ENCODE measurements around the gene SHQ1.

DNA sequence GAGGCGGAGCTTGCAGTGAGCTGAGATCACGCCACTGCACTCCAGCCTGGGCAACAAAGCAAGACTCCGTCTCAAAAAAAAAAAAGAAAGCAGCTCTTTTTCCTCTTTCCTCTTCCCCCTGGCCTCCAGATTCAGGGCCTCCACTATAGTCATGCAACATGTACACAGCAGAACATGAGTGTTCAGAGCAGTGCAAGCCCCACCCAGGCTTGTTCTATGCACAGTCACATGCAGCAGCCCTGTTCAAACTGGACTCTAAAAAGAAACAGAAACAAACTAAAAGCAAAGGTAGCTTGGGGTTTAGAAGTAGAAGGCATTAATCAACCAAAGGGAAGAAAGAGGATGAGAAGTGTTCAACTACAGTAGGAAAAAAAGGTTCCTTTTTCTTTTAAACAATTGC, 11.8 kb downstream of the SHQ1 start:
- TF ChIP-seq, protein P1, sequence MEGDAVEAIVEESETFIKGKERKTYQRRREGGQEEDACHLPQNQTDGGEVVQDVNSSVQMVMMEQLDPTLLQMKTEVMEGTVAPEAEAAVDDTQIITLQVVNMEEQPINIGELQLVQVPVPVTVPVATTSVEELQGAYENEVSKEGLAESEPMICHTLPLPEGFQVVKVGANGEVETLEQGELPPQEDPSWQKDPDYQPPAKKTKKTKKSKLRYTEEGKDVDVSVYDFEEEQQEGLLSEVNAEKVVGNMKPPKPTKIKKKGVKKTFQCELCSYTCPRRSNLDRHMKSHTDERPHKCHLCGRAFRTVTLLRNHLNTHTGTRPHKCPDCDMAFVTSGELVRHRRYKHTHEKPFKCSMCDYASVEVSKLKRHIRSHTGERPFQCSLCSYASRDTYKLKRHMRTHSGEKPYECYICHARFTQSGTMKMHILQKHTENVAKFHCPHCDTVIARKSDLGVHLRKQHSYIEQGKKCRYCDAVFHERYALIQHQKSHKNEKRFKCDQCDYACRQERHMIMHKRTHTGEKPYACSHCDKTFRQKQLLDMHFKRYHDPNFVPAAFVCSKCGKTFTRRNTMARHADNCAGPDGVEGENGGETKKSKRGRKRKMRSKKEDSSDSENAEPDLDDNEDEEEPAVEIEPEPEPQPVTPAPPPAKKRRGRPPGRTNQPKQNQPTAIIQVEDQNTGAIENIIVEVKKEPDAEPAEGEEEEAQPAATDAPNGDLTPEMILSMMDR (IDR thresholded peaks at IDR 0.05): no peak
- TF ChIP-seq POLR2A (IDR thresholded peaks at IDR 0.05): no peak
